Panc1 (cell line): ENCODE measurements around the gene ELMOD3. TPM values are rescaled to one million over a fixed set of nuclear protein-coding genes. Genes with fewer than 3 reads are reported as not detected.
"Not testable (repeated sequence)": the region's sequence is repeated elsewhere in the genome, so short reads cannot be mapped to it uniquely, and the experiment has no call there.

ENCODE experiments used
- ATAC-seq: fragments of 200-7000 bp; cut with Tn5 transposase; 2 replicates; pipeline ENCODE4 v1.9.1; 2020; ENCODE audit warnings: mild to moderate bottlenecking, moderate library complexity
- BruUV-seq: library from RNA; stranded (reverse); fragments of 400-500 nt; replicated peaks from 2 replicates; lab custom pipeline; 2021; lab: Mats Ljungman, UMichigan
- CTCF ChIA-PET: fragments of 300-600 bp; sonication (Branson Sonifier 250); formaldehyde crosslinking; loops from one replicate; lab custom pipeline; 2022; ENCODE audit warnings: antibody characterized with exemption; lab: Charles Lee
- POLR2A ChIA-PET: fragments of 300-600 bp; sonication (Branson Sonifier 250); formaldehyde crosslinking; loops from one replicate; lab custom pipeline; 2022; ENCODE audit warnings: antibody characterized with exemption; lab: Charles Lee
- DNase-seq: peaks from one replicate; pipeline ENCODE4 v3.0.0-alpha.2; 2010; ENCODE audit warnings: low read depth, low spot score
- H3K27ac ChIP-seq: 2 replicates; pipeline ENCODE4 v1.5.1; 2011; ENCODE audit warnings: mild to moderate bottlenecking, low read length, inconsistent platforms
- H3K27me3 ChIP-seq: fragments of 200-500 bp; sonication (Bioruptor generic); 2 replicates; pipeline ENCODE4 v1.6.0; 2014; ENCODE audit warnings: low read length, inconsistent platforms; ENCODE audit not compliant: control insufficient read depth, insufficient read depth
- H3K36me3 ChIP-seq: fragments of 200-500 bp; sonication (Bioruptor generic); 2 replicates; pipeline ENCODE4 v1.5.1; 2014; ENCODE audit warnings: inconsistent platforms, mild to moderate bottlenecking, low read length, moderate library complexity; ENCODE audit not compliant: control insufficient read depth, insufficient read depth
- H3K4me1 ChIP-seq: 2 replicates; pipeline ENCODE4 v1.5.1; 2011; ENCODE audit warnings: inconsistent platforms, mild to moderate bottlenecking, low read length, moderate library complexity; ENCODE audit not compliant: control insufficient read depth, insufficient read depth
- H3K4me3 ChIP-seq, 2 experiments: 2 replicates each; pipeline ENCODE4 v1.5.1; 2011 to 2012; ENCODE audit warnings: low read depth in 2 of 2, low read length in 2 of 2, mild to moderate bottlenecking in 2 of 2, inconsistent platforms in 1 of 2, moderate library complexity in 1 of 2
- H3K9me3 ChIP-seq: fragments of 200-500 bp; sonication (Bioruptor generic); 2 replicates; pipeline ENCODE4 v1.5.1; 2014; ENCODE audit warnings: low read depth, mild to moderate bottlenecking, inconsistent platforms, low read length, moderate library complexity; ENCODE audit not compliant: control insufficient read depth, insufficient read depth
- POLR2AphosphoS5 ChIP-seq: IDR thresholded peaks from 2 replicates; pipeline ENCODE4 v1.6.1; 2012; ENCODE audit warnings: mild to moderate bottlenecking, low read depth, low read length, moderate library complexity
- SIN3A ChIP-seq: IDR thresholded peaks from 2 replicates; pipeline ENCODE4 v1.6.1; 2012; ENCODE audit warnings: low read depth, mild to moderate bottlenecking, low read length, moderate library complexity, borderline replicate concordance; ENCODE audit not compliant: insufficient read depth
- TCF7L2 ChIP-seq: IDR thresholded peaks from 2 replicates; pipeline ENCODE4 v1.6.1; 2011; ENCODE audit warnings: mild to moderate bottlenecking, low read depth, low read length, inconsistent platforms
- in situ Hi-C: cut with HindIII; loops from 2 replicates; pipeline ENCODE4 v1.10.0; 2016; ENCODE audit warnings: low sequenced_read_pairs, low pct_unique_long_range_greater_than_20kb
- intact Hi-C: fragments of 100-400 bp; cut with micrococcal nuclease; formaldehyde crosslinking; loops from one replicate; pipeline ENCODE4 v1.10.0; 2022; ENCODE audit not compliant: unreplicated experiment
- total RNA-seq: library from RNA; stranded (reverse); gene quantifications from one replicate; pipeline ENCODE4 v1.2.1, GENCODE V29; 2021; ENCODE audit not compliant: unreplicated experiment
- TF ChIP-seq, protein P1 (sequence below): fragments of 450-650 bp; IDR thresholded peaks from 2 replicates; pipeline ENCODE4 v1.5.1; 2017; ENCODE audit warnings: mild to moderate bottlenecking
- TF ChIP-seq, protein P2 (sequence below), 2 experiments: IDR thresholded peaks; 2 replicates each; pipeline ENCODE4 v1.6.1; 2011 to 2012; ENCODE audit warnings: low read depth in 2 of 2, control low read depth in 1 of 2, low read length in 1 of 2, mild to moderate bottlenecking in 1 of 2, moderate library complexity in 1 of 2; ENCODE audit not compliant: insufficient read depth in 1 of 2

Gene ELMOD3
- total RNA-seq, 1 experiment from 2014 or later, result 14.8 TPM

DNA sequence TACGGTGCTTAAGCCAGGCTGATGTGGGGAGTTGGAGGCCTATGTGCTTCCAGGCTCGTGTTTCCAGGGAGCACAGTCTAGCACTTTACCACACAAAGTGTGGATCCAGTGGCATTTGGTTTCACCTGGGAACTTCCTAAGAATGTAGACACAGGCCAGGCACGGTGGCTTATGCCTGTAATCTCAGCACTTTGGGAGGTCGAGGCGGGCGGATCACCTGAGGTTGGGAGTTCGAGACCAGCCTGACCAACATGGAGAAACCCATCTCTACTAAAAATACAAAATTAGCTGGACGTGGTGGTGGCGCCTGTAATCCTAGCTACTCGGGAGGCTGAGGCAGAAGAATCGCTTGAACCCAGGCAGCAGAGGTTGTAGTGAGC, 30.6 kb upstream of the ELMOD3 start:
- DNase-seq, CTCF ChIA-PET, H3K4me3 ChIP-seq, BruUV-seq, H3K27me3 ChIP-seq, ATAC-seq, H3K27ac ChIP-seq, in situ Hi-C loops, H3K9me3 ChIP-seq, intact Hi-C loops: not testable (repeated sequence)
- POLR2A ChIA-PET, result interaction anchor here (0.6 to 0.7 kb wide), 2 partner anchors 97 to 263 kb away, joined by 4 to 8 read pairs; no protein-coding TSS in a partner anchor
- Histone ChIP-seq H3K4me1 (peaks cover 12% of the 10 kb centered on the region), H3K36me3 (peaks cover 21% of the 10 kb centered on the region)

DNA sequence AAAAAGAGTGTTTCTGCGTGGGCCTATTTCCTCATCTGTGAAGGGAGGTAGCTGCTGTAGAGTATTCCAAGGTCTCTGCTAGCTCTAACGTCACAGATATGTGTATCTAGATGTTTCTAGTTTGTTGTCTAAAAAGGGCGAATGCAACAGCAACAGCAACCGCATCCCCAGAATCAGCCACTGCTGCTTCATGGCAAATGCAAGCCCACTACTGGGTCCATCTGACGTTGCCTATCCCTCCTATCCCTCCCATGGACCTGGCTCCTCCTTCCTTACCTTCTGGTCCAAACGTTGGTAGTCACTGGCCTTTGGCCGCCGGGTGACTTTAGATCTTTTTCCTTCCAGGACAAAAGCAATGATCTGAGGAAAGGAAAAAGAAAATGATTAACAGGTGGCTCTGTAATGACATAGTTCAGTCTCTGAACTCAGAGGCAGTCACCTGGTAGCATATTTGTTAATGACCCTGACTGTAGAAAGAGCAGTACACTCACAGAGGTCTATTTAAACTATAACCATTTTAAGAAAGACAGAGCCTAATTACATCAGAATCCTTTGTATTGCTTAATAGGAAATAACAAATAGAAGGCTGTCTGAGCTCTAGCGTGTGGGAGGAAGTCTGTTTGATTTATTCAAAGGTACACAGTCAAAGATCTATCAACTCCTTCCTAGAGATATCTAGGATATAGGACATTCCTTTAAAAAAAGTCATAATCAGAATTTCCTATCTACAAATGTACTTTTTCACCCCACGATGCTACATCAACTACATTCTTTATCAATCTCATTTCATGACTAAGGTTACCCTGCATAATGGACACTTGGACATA, 29.7 kb upstream of the ELMOD3 start:
- in situ Hi-C loops (no loop called here), intact Hi-C loops (no loop called here)
- H3K4me1 ChIP-seq, result peaks cover 12% of the 10 kb centered on the region
- peak overlapping the region; percentile 83 to 88 for H3K4me3 ChIP-seq
- POLR2A ChIA-PET, result interaction anchor here (0.6 kb wide), 1 partner anchor 264 kb away, joined by 4 read pairs; no protein-coding TSS in a partner anchor
- no TSS peak for BruUV-seq
- H3K36me3 ChIP-seq, result peaks cover 19% of the 10 kb centered on the region
- ATAC-seq (no peak), DNase-seq (no peak)
- CTCF ChIA-PET, result no interaction called here
- H3K27ac ChIP-seq, result no peak overlapping the region
- TF ChIP-seq, protein P1, sequence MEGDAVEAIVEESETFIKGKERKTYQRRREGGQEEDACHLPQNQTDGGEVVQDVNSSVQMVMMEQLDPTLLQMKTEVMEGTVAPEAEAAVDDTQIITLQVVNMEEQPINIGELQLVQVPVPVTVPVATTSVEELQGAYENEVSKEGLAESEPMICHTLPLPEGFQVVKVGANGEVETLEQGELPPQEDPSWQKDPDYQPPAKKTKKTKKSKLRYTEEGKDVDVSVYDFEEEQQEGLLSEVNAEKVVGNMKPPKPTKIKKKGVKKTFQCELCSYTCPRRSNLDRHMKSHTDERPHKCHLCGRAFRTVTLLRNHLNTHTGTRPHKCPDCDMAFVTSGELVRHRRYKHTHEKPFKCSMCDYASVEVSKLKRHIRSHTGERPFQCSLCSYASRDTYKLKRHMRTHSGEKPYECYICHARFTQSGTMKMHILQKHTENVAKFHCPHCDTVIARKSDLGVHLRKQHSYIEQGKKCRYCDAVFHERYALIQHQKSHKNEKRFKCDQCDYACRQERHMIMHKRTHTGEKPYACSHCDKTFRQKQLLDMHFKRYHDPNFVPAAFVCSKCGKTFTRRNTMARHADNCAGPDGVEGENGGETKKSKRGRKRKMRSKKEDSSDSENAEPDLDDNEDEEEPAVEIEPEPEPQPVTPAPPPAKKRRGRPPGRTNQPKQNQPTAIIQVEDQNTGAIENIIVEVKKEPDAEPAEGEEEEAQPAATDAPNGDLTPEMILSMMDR, result no peak
- no peak for TF ChIP-seq SIN3A
- TF ChIP-seq TCF7L2, result no peak
- no peak for TF ChIP-seq POLR2AphosphoS5
- TF ChIP-seq, protein P2, sequence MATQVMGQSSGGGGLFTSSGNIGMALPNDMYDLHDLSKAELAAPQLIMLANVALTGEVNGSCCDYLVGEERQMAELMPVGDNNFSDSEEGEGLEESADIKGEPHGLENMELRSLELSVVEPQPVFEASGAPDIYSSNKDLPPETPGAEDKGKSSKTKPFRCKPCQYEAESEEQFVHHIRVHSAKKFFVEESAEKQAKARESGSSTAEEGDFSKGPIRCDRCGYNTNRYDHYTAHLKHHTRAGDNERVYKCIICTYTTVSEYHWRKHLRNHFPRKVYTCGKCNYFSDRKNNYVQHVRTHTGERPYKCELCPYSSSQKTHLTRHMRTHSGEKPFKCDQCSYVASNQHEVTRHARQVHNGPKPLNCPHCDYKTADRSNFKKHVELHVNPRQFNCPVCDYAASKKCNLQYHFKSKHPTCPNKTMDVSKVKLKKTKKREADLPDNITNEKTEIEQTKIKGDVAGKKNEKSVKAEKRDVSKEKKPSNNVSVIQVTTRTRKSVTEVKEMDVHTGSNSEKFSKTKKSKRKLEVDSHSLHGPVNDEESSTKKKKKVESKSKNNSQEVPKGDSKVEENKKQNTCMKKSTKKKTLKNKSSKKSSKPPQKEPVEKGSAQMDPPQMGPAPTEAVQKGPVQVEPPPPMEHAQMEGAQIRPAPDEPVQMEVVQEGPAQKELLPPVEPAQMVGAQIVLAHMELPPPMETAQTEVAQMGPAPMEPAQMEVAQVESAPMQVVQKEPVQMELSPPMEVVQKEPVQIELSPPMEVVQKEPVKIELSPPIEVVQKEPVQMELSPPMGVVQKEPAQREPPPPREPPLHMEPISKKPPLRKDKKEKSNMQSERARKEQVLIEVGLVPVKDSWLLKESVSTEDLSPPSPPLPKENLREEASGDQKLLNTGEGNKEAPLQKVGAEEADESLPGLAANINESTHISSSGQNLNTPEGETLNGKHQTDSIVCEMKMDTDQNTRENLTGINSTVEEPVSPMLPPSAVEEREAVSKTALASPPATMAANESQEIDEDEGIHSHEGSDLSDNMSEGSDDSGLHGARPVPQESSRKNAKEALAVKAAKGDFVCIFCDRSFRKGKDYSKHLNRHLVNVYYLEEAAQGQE (IDR thresholded peaks at IDR 0.05; ENCODE audit: insufficient read depth in 1 of 2, low read depth in 2 of 2, low read length in 1 of 2), result no peak
- no peaks in the 10 kb centered on the region for H3K27me3 ChIP-seq
- no peaks in the 10 kb centered on the region for H3K9me3 ChIP-seq

DNA sequence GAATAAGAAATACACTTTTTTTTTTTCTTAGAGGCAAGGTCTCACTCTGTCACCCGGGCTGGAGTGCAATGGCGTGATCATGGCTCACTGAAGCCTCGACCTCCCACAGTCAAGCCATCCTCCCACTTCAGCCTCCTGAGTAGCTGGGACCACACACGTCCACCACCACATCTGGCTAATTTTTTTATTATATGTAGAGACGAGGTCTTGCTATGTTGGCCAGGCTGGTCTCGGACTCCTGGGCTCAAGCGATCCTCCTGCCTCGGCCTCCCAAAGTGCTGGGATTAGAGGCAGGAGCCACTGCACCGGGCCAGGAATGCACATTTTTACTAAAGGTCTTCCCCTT, 29.1 kb upstream of the ELMOD3 start:
- ChIA-PET POLR2A (no interaction called here), CTCF (no interaction called here)
- TF ChIP-seq SIN3A (no peak), TCF7L2 (no peak), POLR2AphosphoS5 (no peak)
- TF ChIP-seq, protein P1, result no peak
- TF ChIP-seq, protein P2 (IDR thresholded peaks at IDR 0.05; ENCODE audit: insufficient read depth in 1 of 2, low read depth in 2 of 2, low read length in 1 of 2), result no peak
- no TSS peak for BruUV-seq
- intact Hi-C loops, result no loop called here
- in situ Hi-C loops, result no loop called here
- Histone ChIP-seq H3K27me3 (no peaks in the 10 kb centered on the region), H3K9me3 (no peaks in the 10 kb centered on the region), H3K4me3 (peak overlapping the region; percentile 83 to 88), H3K27ac (no peak overlapping the region), H3K4me1 (peaks cover 12% of the 10 kb centered on the region), H3K36me3 (peaks cover 19% of the 10 kb centered on the region)
- ATAC-seq, result no peak
- DNase-seq, result no peak
